Endothelial cell of umbilical vein (primary cell): ENCODE measurements around the gene RAMP1. TPM values are rescaled to one million over a fixed set of nuclear protein-coding genes. Genes with fewer than 3 reads are reported as not detected.

ENCODE experiments used
- BruUV-seq: library from RNA; stranded (reverse); fragments of 400-500 nt; replicated peaks from 2 replicates; lab custom pipeline; 2021; lab: Mats Ljungman, UMichigan
- CTCF ChIA-PET: fragments of 300-600, 350-600 bp; sonication (Branson Sonifier 250); formaldehyde crosslinking; loops from one replicate; lab custom pipeline; 2021; ENCODE audit warnings: antibody characterized with exemption, inconsistent platforms; lab: Charles Lee
- POLR2A ChIA-PET: fragments of 300-600, 350-600 bp; sonication (Branson Sonifier 250); formaldehyde crosslinking; loops from one replicate; lab custom pipeline; 2021; ENCODE audit warnings: antibody characterized with exemption, inconsistent platforms; lab: Charles Lee
- DNase-seq: peaks from one replicate; pipeline ENCODE4 v3.0.0-alpha.2; 2011; ENCODE audit warnings: low read depth, low spot score
- FAIRE-seq: peaks from 2 replicates; lab custom pipeline; 2011; peaks lifted over from hg19 to GRCh38; lab: Jason Lieb, UNC
- H2AFZ ChIP-seq: 2 replicates; pipeline ENCODE4 v1.6.0; 2012; ENCODE audit warnings: low read depth, low read length, control low read depth, inconsistent platforms
- H3K27ac ChIP-seq: 2 replicates; pipeline ENCODE4 v1.5.1; 2011; ENCODE audit warnings: low read depth, mild to moderate bottlenecking, control low read depth, low read length, moderate library complexity; ENCODE audit not compliant: insufficient read depth
- H3K27me3 ChIP-seq, 2 experiments: 2 replicates each; pipeline versions ENCODE4 v1.6.0 to v1.6.1; 2011; ENCODE audit warnings: low read length in 2 of 2, mixed read lengths in 1 of 2; ENCODE audit not compliant: control insufficient read depth in 2 of 2, insufficient read depth in 2 of 2
- H3K36me3 ChIP-seq, 2 experiments: 2 replicates in 1 of 2; 3 replicates in 1 of 2; pipeline ENCODE4 v1.5.1; 2011; ENCODE audit warnings: low read length in 2 of 2, mild to moderate bottlenecking in 1 of 2, moderate library complexity in 1 of 2; ENCODE audit not compliant: control insufficient read depth in 2 of 2, insufficient read depth in 2 of 2; ENCODE audit errors: extremely low read depth in 1 of 2
- H3K4me1 ChIP-seq: 3 replicates; pipeline ENCODE4 v1.5.1; 2011; ENCODE audit warnings: mild to moderate bottlenecking, low read length; ENCODE audit not compliant: control insufficient read depth, insufficient read depth; ENCODE audit errors: extremely low read depth
- H3K4me2 ChIP-seq: 2 replicates; pipeline ENCODE4 v1.6.1; 2011; ENCODE audit warnings: low read length, control low read depth, mixed read lengths; ENCODE audit not compliant: insufficient read depth
- H3K4me3 ChIP-seq, 3 experiments: fragments of 200-600 bp in 1 of 3; sonication (generic), shearing (Covaris generic) in 1 of 3; replicated peaks in 1 of 3; 2 replicates each; pipeline ENCODE4 v1.5.1; 2011 to 2016; ENCODE audit warnings: control low read depth in 3 of 3, low read length in 3 of 3, mild to moderate bottlenecking in 2 of 3, inconsistent platforms in 1 of 3, low read depth in 1 of 3, moderate library complexity in 1 of 3; ENCODE audit not compliant: insufficient read depth in 1 of 3
- H3K79me2 ChIP-seq: 2 replicates; pipeline ENCODE4 v1.6.0; 2012; ENCODE audit warnings: low read length, inconsistent platforms; ENCODE audit not compliant: control insufficient read depth, insufficient read depth
- H3K9ac ChIP-seq: replicated peaks from 2 replicates; pipeline ENCODE3; 2011; ENCODE audit warnings: low read length, control low read depth; ENCODE audit not compliant: insufficient read depth; ENCODE audit errors: extremely low read depth
- H3K9me1 ChIP-seq: replicated peaks from 3 replicates; pipeline ENCODE4 v1.6.0; 2011; ENCODE audit warnings: mild to moderate bottlenecking, low read length; ENCODE audit not compliant: control insufficient read depth, insufficient read depth; ENCODE audit errors: extremely low read depth
- H3K9me3 ChIP-seq: replicated peaks from 2 replicates; pipeline ENCODE4 v1.5.1; 2012; ENCODE audit warnings: low read length, inconsistent platforms; ENCODE audit not compliant: control insufficient read depth, insufficient read depth
- H4K20me1 ChIP-seq: replicated peaks from 2 replicates; pipeline ENCODE3; 2011; ENCODE audit warnings: mild to moderate bottlenecking, low read length; ENCODE audit not compliant: control insufficient read depth, insufficient read depth; ENCODE audit errors: extremely low read depth
- EZH2 ChIP-seq: IDR thresholded peaks from 2 replicates; pipeline ENCODE4 v1.6.1; 2012; ENCODE audit warnings: borderline replicate concordance, low read depth, mild to moderate bottlenecking, moderate library complexity, low read length, inconsistent platforms; ENCODE audit not compliant: severe bottlenecking
- FOS ChIP-seq: IDR thresholded peaks from 2 replicates; pipeline ENCODE4 v1.6.1; 2011; ENCODE audit warnings: mild to moderate bottlenecking, low read length, moderate library complexity, borderline replicate concordance; ENCODE audit not compliant: insufficient read depth
- GATA2 ChIP-seq: IDR thresholded peaks from 2 replicates; pipeline ENCODE4 v1.7.0; 2011; ENCODE audit warnings: low read depth, mild to moderate bottlenecking, moderate library complexity, mixed read lengths, low read length; ENCODE audit not compliant: insufficient read length, insufficient read depth
- JUN ChIP-seq: IDR thresholded peaks from 2 replicates; pipeline ENCODE4 v1.6.1; 2011; ENCODE audit warnings: borderline replicate concordance, low read depth; ENCODE audit not compliant: insufficient read length, insufficient read depth
- MYC ChIP-seq: IDR thresholded peaks from one replicate; pipeline ENCODE4 v1.6.1; 2011; ENCODE audit warnings: mild to moderate bottlenecking, low read depth, low read length
- POLR2A ChIP-seq: IDR thresholded peaks from 2 replicates; pipeline ENCODE4 v1.6.1; 2012; ENCODE audit warnings: low read depth, mild to moderate bottlenecking, control low read depth, low read length
- POLR2AphosphoS5 ChIP-seq: IDR thresholded peaks from 2 replicates; pipeline ENCODE4 v1.6.1; 2012; ENCODE audit warnings: low read depth, mild to moderate bottlenecking, control low read depth, low read length, moderate library complexity; ENCODE audit not compliant: insufficient read depth
- dilution Hi-C: fragments of 300-500 bp; cut with MboI; formaldehyde crosslinking; loops from one replicate; pipeline ENCODE4 v1.15.0; 2019; ENCODE audit warnings: low sequenced_read_pairs; ENCODE audit not compliant: extremely low pct_ligation_motif_present
- intact Hi-C: fragments of 100-400 bp; cut with micrococcal nuclease; formaldehyde crosslinking; loops from one replicate; pipeline ENCODE4 v1.10.0; 2022
- polyA plus RNA-seq, 4 experiments: library from polyadenylated mRNA; depleted of rRNA in 3 of 4; stranded (reverse) in 3 of 4; unstranded in 1 of 4; fragments of >200 nt; gene quantifications; 2 replicates each; pipeline versions ENCODE4 v1.2.1 to v1.2.3, GENCODE V29; 2011 to 2012; ENCODE audit warnings: missing spikeins in 1 of 4
- total RNA-seq: library from RNA; stranded (reverse); gene quantifications from 2 replicates; pipeline ENCODE4 v1.2.3, GENCODE V29; 2021
- TF ChIP-seq, protein P1 (sequence below): IDR thresholded peaks from 2 replicates; pipeline ENCODE4 v1.6.1; 2011; ENCODE audit not compliant: insufficient read depth, insufficient read length
- TF ChIP-seq, protein P2 (sequence below), 2 donors: IDR thresholded peaks; 1 replicate in 1 of 2; 2 replicates in 1 of 2; pipeline ENCODE4 v1.5.1; 2011; ENCODE audit warnings: low read length in 2 of 2, mild to moderate bottlenecking in 2 of 2, moderate library complexity in 2 of 2, control low read depth in 1 of 2, inconsistent platforms in 1 of 2, low read depth in 1 of 2; ENCODE audit not compliant: insufficient read depth in 1 of 2; ENCODE audit errors: extremely low read depth in 1 of 2

RAMP1 gene
- total and polyA plus RNA-seq, 2 donors (not counting 3 experiments of a cell fraction or from before 2014, with no cell fraction given): 0.18 TPM; not detected in 1

DNA sequence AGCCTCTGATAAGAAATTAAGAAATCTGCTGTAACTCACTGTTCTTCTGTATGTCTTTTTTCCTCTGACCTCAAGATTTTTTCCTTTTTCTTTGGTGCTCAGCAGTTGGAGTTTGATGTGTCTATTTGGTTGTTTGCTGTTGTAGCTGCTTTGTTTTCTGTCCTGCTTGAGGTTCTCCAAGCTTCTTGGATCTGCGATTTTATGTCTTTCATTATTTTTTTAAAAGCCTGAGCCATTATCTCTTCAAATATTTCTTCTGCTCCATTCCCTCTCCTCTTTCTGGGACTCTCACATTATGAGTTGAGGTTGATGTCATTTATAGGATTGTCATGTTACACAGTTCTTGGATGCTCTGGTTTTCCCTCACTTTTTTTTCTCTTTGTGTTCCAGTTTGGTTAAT, 47.7 kb downstream of the RAMP1 start:
- dilution Hi-C loops: no loop called here
- Histone ChIP-seq H3K4me3 (no peak overlapping the region), H3K36me3 (no peaks in the 10 kb centered on the region), H3K9me3 (no peaks in the 10 kb centered on the region), H3K4me2 (no peak overlapping the region), H3K27me3 (peaks cover 0 to 2% of the 10 kb centered on the region in 2 experiments), H3K79me2 (no peaks in the 10 kb centered on the region), H3K9ac (no peak overlapping the region), H3K4me1 (no peaks in the 10 kb centered on the region), H3K9me1 (no peaks in the 10 kb centered on the region), H2AFZ (no peak overlapping the region), H4K20me1 (no peaks in the 10 kb centered on the region), H3K27ac (no peak overlapping the region)
- DNase-seq (no peak), FAIRE-seq (no peak)
- intact Hi-C loops: no loop called here
- CTCF ChIA-PET: no interaction called here
- no peak for TF ChIP-seq FOS
- TF ChIP-seq GATA2: no peak
- no peak for TF ChIP-seq POLR2AphosphoS5
- TF ChIP-seq, protein P1, sequence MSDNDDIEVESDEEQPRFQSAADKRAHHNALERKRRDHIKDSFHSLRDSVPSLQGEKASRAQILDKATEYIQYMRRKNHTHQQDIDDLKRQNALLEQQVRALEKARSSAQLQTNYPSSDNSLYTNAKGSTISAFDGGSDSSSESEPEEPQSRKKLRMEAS: no peak
- no peak for TF ChIP-seq JUN
- TF ChIP-seq MYC: no peak
- no peak for TF ChIP-seq POLR2A
- TF ChIP-seq, protein P2, sequence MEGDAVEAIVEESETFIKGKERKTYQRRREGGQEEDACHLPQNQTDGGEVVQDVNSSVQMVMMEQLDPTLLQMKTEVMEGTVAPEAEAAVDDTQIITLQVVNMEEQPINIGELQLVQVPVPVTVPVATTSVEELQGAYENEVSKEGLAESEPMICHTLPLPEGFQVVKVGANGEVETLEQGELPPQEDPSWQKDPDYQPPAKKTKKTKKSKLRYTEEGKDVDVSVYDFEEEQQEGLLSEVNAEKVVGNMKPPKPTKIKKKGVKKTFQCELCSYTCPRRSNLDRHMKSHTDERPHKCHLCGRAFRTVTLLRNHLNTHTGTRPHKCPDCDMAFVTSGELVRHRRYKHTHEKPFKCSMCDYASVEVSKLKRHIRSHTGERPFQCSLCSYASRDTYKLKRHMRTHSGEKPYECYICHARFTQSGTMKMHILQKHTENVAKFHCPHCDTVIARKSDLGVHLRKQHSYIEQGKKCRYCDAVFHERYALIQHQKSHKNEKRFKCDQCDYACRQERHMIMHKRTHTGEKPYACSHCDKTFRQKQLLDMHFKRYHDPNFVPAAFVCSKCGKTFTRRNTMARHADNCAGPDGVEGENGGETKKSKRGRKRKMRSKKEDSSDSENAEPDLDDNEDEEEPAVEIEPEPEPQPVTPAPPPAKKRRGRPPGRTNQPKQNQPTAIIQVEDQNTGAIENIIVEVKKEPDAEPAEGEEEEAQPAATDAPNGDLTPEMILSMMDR (IDR thresholded peaks at IDR 0.05; ENCODE audit: extremely low read depth in 1 of 2, insufficient read depth in 1 of 2, low read depth in 1 of 2, low read length in 2 of 2): no peak
- TF ChIP-seq EZH2: no peak
- BruUV-seq: no TSS peak
- POLR2A ChIA-PET: no interaction called here
